ENCODE measurements around the gene MT1A.
"Not testable (repeated sequence)": the region's sequence is repeated elsewhere in the genome, so short reads cannot be mapped to it uniquely, and the experiment has no call there.

MT1A gene

DNA sequence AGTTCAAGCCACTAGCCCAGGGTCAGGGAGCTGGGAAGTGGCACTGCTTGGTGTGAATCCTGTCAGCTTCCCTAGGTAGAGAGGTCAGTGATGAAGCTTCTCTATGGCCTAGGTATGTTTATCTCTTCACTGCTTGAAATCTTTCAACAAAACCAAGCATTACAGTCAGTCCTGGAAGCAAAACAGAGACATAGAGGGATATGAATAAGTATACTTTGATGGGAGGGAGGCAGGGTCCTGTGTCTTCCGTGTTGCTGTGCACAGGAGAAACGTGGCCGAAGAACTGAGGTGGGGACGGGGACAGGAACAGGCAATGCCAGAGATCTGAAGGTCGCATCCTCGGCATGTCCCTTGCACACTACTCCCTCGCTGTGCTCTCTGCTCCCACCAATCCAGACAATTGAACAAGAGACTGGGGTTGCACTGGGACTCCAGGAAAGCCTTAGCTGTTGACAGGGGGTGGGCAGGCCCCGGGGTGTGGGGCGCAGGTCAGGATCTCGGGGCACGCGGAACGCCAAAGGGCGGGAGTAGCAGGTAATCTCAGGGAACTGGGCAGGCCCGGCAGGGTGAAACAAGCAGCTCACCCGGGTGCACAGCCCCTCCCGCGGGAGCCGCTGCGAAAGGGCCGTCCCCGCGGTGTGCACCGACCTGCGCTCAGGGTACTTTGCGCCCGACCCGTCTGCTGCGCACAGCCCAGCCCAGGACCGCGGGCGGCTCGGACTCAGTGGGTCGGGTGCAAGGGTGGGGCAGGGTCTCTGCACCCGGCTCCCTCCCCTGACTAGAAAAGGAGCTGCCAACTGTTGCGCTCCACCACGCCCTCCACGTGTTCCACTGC is 30.8 kb downstream of the MT1A start, which contains the start of gene MT1H:
TSS of gene MT1H (plus strand) at position 810 of the 835 bp plus-strand sequence. CDS start 71 bp downstream, outside the sequence.
- H3K4me3 ChIP-seq (ENCODE audit: low read length), result no peak within 1 kb of the TSS
- DNase-seq (ENCODE audit: low read depth), result no peak
- TF ChIP-seq, protein P1, sequence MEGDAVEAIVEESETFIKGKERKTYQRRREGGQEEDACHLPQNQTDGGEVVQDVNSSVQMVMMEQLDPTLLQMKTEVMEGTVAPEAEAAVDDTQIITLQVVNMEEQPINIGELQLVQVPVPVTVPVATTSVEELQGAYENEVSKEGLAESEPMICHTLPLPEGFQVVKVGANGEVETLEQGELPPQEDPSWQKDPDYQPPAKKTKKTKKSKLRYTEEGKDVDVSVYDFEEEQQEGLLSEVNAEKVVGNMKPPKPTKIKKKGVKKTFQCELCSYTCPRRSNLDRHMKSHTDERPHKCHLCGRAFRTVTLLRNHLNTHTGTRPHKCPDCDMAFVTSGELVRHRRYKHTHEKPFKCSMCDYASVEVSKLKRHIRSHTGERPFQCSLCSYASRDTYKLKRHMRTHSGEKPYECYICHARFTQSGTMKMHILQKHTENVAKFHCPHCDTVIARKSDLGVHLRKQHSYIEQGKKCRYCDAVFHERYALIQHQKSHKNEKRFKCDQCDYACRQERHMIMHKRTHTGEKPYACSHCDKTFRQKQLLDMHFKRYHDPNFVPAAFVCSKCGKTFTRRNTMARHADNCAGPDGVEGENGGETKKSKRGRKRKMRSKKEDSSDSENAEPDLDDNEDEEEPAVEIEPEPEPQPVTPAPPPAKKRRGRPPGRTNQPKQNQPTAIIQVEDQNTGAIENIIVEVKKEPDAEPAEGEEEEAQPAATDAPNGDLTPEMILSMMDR (conservative IDR thresholded peaks at IDR 0.05; ENCODE audit: low read length), result no peak

GRCh38 chr16:56669840-56670619 is 31.6 kb downstream of the MT1A start:
- DNase-seq (ENCODE audit: low read depth), result no peak
- TF ChIP-seq, protein P1 (conservative IDR thresholded peaks at IDR 0.05; ENCODE audit: low read length), result no peak
- H3K4me3 ChIP-seq (ENCODE audit: low read length), result no peak overlapping the region

DNA sequence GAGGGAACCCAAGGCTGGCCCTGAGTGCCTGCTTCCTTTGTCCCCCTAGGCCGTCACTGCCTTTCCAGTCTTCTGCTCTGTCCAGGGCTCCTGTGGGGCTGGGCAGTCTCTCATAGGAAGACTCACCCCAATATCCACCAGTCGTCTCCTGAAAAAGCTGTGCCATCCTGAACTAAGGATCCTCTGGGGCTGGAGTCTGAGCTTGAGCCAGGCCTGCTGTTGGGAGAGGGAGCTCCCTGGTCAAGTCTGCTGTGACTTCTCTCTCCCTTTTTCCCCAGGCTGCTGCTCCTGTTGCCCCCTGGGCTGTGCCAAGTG is 32.1 kb downstream of the MT1A start:
- TF ChIP-seq, protein P1 (conservative IDR thresholded peaks at IDR 0.05; ENCODE audit: low read length), result no peak
- DNase-seq (ENCODE audit: low read depth), result no peak

DNA sequence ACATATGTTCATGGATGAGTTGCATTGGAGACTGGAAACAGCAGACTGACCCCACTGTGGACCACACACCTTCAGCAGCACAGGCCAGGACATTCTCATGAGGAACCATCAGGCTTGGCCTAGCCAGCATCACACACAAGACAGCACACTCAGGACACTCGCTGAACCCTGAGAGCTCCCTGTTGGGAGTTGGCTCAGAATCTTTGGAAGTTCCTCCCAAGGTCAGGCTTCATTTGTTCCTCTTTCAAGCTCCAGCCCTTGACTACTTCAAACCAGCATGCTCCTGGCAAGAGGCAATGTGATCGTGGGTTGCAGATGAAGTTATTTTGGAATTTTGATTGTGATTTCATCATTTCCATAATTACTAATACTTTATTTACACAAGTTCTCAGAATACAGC is 33.2 kb downstream of the MT1A start:
- not testable (repeated sequence) for H3K4me3 ChIP-seq (ENCODE audit: low read length); DNase-seq (ENCODE audit: low read depth)

More for the DNA sequence above, 32.1 kb downstream of the MT1A start:
- no peak overlapping the region for H3K4me3 ChIP-seq (ENCODE audit: low read length)

GRCh38 chr16:56672171-56672570 is 33.7 kb downstream of the MT1A start:
- not testable (repeated sequence) for DNase-seq (ENCODE audit: low read depth); H3K4me3 ChIP-seq (ENCODE audit: low read length)

- no peak overlapping the region for H3K4me3 ChIP-seq (ENCODE audit: low read length)
- DNase-seq (ENCODE audit: low read depth), result no peak
- TF ChIP-seq, protein P1 (conservative IDR thresholded peaks at IDR 0.05; ENCODE audit: low read length), result no peak
Measured at GRCh38 chr16:56672761-56673536, 34.5 kb downstream of the MT1A start.

DNA sequence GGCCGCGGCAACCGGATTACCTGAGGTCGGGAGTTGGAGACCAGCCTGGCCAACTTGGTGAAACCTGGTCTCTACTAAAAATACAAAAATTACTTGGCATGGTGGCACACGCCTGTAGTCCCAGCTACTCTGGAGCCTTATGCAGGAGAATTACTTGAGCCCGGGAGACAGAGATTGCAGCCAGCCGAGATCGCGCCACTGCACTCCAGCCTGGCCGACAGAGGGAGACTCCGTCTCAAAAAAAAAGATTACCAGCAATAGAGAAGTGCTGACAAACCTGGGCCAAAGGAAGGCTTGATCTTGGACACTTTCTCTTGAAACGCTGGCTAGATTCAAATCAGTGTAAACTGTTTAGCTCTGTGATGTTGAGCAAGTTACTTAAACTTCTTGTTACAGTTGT is 35.5 kb downstream of the MT1A start:
- DNase-seq (ENCODE audit: low read depth), result no peak
- H3K4me3 ChIP-seq (ENCODE audit: low read length), result no peak overlapping the region
- TF ChIP-seq, protein P1 (conservative IDR thresholded peaks at IDR 0.05; ENCODE audit: low read length), result peak; percentile 59

- not testable (repeated sequence) for DNase-seq (ENCODE audit: low read depth); H3K4me3 ChIP-seq (ENCODE audit: low read length)
Measured at GRCh38 chr16:56674570-56674969, 36.1 kb downstream of the MT1A start.
